ENCODE data around the gene BCAS3.
"Not testable (repeated sequence)": the region's sequence is repeated elsewhere in the genome, so short reads cannot be mapped to it uniquely, and the experiment has no call there.

The BCAS3 gene

DNA sequence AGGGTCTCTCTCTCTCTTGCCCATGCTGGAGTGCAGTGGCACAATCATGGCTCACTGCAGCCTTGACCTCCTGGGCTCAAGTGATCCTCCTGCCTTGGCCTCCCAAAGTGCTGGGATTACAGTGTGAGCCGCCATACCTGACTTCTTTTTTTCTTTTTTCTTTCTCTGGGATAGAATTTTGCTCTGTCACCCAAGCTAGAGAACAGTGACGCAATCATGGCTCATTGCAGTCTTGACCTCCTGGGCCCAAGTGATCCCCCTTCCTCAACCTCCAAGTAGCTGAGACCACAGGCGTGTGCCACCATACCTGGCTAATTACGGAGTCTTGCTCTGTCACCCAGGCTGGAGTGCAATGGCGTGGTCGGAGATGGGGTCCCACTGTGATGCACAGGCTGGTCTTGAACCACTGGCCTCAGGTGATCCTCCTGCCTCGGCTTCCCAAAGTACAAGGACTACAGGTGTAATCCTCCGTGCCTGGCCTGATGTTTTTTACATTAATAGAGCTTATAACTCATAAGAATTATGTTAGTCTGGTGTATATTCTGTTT lies 76.5 kb downstream of the BCAS3 start:
- TF ChIP-seq, protein P1, sequence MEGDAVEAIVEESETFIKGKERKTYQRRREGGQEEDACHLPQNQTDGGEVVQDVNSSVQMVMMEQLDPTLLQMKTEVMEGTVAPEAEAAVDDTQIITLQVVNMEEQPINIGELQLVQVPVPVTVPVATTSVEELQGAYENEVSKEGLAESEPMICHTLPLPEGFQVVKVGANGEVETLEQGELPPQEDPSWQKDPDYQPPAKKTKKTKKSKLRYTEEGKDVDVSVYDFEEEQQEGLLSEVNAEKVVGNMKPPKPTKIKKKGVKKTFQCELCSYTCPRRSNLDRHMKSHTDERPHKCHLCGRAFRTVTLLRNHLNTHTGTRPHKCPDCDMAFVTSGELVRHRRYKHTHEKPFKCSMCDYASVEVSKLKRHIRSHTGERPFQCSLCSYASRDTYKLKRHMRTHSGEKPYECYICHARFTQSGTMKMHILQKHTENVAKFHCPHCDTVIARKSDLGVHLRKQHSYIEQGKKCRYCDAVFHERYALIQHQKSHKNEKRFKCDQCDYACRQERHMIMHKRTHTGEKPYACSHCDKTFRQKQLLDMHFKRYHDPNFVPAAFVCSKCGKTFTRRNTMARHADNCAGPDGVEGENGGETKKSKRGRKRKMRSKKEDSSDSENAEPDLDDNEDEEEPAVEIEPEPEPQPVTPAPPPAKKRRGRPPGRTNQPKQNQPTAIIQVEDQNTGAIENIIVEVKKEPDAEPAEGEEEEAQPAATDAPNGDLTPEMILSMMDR (IDR thresholded peaks at IDR 0.05), result no peak

DNA sequence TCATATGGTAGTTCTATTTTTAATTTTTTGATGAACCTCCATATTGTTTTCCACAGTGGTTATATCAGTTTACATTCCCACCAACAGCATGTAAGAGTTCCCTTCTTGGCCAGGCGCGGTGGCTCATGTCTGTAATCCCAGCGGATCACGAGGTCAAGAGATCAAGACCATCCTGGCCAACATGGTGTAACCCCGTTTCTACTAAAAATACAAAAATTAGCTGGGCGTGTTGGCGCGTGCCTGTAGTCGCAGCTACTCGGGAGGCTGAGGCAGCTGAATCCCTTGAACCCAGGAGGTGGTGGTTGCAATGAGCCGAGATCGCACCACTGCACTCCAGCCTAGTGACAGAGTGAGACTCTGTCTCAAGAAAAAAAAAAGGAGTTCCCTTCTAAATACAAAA lies 79.1 kb downstream of the BCAS3 start:
- not testable (repeated sequence) for DNase-seq; H3K4me1 Mint-ChIP-seq; H3K27me3 Mint-ChIP-seq (ENCODE audit: low read depth, poor library complexity); H3K4me3 Mint-ChIP-seq; H3K27ac Mint-ChIP-seq; H3K36me3 Mint-ChIP-seq (ENCODE audit: low read depth)
- H3K9me3 Mint-ChIP-seq, result peaks cover 19% of the 10 kb centered on the region

More for the DNA sequence above, 76.5 kb downstream of the BCAS3 start:
- H3K27me3 Mint-ChIP-seq (ENCODE audit: low read depth, poor library complexity), result no peaks in the 10 kb centered on the region
- H3K27ac Mint-ChIP-seq, result no peak overlapping the region
- no peak overlapping the region for H3K4me3 Mint-ChIP-seq
- peaks cover 15% of the 10 kb centered on the region for H3K36me3 Mint-ChIP-seq (ENCODE audit: low read depth)
- peaks cover 7% of the 10 kb centered on the region for H3K9me3 Mint-ChIP-seq
- no peaks in the 10 kb centered on the region for H3K4me1 Mint-ChIP-seq
- no peak for DNase-seq

DNA sequence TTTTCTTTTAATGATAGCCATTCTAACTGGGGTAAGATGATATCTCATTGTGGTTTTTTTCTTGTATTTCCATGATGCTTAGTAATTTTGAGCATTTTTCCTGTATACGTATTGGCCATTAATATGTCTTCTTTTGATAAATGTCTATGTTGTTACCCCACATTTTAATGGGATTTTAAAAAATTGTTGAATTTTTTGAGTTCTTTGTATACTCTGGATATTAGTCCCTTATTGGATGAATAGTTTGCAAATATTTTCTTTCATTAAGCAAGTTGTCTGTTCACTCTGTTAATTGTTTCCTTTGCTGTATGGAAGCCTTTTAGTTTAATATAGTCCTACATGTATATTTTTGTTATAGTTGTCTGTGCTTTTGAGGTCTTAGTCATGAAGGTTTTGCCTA lies 79.8 kb downstream of the BCAS3 start:
- no peak overlapping the region for H3K4me3 Mint-ChIP-seq
- H3K27me3 Mint-ChIP-seq (ENCODE audit: low read depth, poor library complexity), result no peaks in the 10 kb centered on the region
- H3K27ac Mint-ChIP-seq, result no peak overlapping the region
- H3K36me3 Mint-ChIP-seq (ENCODE audit: low read depth), result peaks cover 13% of the 10 kb centered on the region
- TF ChIP-seq, protein P1 (IDR thresholded peaks at IDR 0.05), result no peak
- no peaks in the 10 kb centered on the region for H3K4me1 Mint-ChIP-seq
- DNase-seq, result no peak
- H3K9me3 Mint-ChIP-seq, result peaks cover 26% of the 10 kb centered on the region

DNA sequence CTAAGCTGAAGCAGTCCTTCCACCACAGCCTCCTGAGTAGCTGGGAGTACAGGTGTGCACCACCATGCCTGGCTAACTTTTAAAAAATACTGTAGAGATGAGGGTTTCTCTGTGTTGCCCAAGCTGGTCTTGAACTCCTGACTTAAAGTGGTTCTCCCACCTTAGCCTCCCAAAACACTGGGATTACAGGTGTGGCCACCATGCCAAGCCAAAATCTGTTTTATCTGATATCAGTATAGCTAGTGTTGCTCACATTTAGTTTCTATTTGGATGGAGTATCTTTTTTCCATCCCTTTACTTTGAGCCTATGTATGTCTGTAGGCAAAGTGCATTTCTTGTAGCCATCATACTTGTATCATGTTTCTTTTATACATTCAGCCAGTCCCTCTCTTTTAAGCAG lies 82.1 kb downstream of the BCAS3 start:
- TF ChIP-seq, protein P1 (IDR thresholded peaks at IDR 0.05), result no peak
- no peaks in the 10 kb centered on the region for H3K4me1 Mint-ChIP-seq
- H3K9me3 Mint-ChIP-seq, result peaks cover 40% of the 10 kb centered on the region
- no peak for DNase-seq
- peaks cover 18% of the 10 kb centered on the region for H3K36me3 Mint-ChIP-seq (ENCODE audit: low read depth)
- no peak overlapping the region for H3K27ac Mint-ChIP-seq
- no peak overlapping the region for H3K4me3 Mint-ChIP-seq
- no peaks in the 10 kb centered on the region for H3K27me3 Mint-ChIP-seq (ENCODE audit: low read depth, poor library complexity)

DNA sequence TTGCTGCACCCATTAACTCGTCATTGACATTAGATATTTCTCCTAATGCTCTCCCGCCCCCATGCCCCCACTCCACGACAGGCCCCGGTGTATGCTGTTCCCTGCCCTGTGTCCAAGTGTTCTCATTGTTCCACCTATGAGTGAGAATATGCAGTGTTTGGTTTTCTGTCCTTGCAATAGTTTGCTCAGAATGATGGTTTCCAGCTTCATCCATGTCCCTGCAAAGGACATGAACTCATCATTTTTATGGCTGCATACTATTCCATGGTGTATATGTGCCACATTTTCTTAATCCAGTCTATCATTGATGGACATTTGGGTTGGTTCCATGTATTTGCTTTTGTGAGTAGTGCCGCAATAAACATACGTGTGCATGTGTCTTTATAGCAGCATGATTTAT lies 83.7 kb downstream of the BCAS3 start:
- peaks cover 18% of the 10 kb centered on the region for H3K36me3 Mint-ChIP-seq (ENCODE audit: low read depth)

DNA sequence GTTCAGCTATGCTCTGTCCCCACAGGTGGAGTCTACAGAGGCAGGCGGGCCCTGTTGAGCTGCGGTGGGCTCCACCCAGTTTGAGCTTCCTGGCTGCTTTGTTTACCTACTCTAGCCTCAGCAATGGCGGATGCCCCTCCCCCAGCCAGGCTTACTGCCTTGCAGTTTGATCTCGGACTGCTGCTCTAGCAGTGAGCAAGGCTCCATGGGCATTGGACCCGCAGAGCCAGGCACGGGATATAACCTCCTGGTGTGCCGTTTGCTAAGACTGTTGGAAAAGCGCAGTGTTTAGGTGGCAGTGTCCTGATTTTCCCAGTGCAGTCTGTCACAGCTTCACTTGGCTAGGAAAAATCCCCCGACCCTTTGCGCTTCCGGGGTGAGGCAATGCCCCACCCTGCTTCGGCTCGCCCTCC lies 89.1 kb downstream of the BCAS3 start:
- H3K4me3 Mint-ChIP-seq, result no peak overlapping the region
- DNase-seq, result no peak
- TF ChIP-seq, protein P1 (IDR thresholded peaks at IDR 0.05), result no peak
- peaks cover 48% of the 10 kb centered on the region for H3K9me3 Mint-ChIP-seq
- H3K27ac Mint-ChIP-seq, result no peak overlapping the region
- H3K4me1 Mint-ChIP-seq, result no peaks in the 10 kb centered on the region
- H3K27me3 Mint-ChIP-seq (ENCODE audit: low read depth, poor library complexity), result no peaks in the 10 kb centered on the region
- peaks cover 27% of the 10 kb centered on the region for H3K36me3 Mint-ChIP-seq (ENCODE audit: low read depth)

More for the DNA sequence above, 83.7 kb downstream of the BCAS3 start:
- peaks cover 49% of the 10 kb centered on the region for H3K9me3 Mint-ChIP-seq
- not testable (repeated sequence) for H3K27ac Mint-ChIP-seq; H3K4me3 Mint-ChIP-seq; DNase-seq; H3K27me3 Mint-ChIP-seq (ENCODE audit: low read depth, poor library complexity); H3K4me1 Mint-ChIP-seq

DNA sequence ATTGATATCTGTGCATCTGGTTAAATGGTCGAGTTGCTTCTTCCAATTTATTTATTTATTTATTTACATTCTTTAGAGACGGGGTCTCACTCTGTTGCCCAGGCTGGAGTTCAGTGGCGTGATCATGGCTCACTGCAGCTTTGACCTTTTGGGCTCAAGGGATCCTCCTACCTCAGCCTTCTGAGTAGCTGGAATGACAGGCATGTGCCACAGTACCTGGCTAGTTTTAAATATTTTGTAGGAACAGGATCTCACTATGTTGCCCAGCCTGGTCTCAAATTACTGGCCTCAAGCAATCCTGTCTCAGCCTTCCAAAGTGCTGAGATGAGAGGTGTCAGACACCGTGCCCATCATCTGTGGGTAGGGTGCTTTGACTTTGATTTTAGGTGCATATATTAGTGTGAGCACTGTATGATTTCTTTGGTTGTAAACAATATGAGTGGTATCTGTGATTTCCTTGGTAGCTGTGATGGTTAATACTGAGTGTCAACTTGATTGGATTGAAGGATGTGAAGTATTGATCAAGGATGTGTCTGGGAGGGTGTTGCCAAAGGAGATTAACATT lies 90.2 kb downstream of the BCAS3 start:
- no peak for DNase-seq
- Mint-ChIP-seq H3K9me3 (peaks cover 38% of the 10 kb centered on the region), H3K4me1 (no peaks in the 10 kb centered on the region), H3K36me3 (ENCODE audit: low read depth) (peaks cover 18% of the 10 kb centered on the region), H3K4me3 (no peak overlapping the region), H3K27ac (no peak overlapping the region), H3K27me3 (ENCODE audit: low read depth, poor library complexity) (no peaks in the 10 kb centered on the region)
- TF ChIP-seq, protein P1 (IDR thresholded peaks at IDR 0.05), result no peak

Measured in nephron progenitor cell (in vitro differentiated cells).